HG03378 (cell line): ENCODE measurements around the gene FOXL3.

Experiments
- ATAC-seq: cut with Tn5 transposase; IDR thresholded peaks from one replicate; pipeline ENCODE4 v1.9.1; 2021; ENCODE audit warnings: mild to moderate bottlenecking, moderate library complexity; ENCODE audit not compliant: unreplicated experiment

Gene FOXL3

GRCh38 chr7:265998-266850 is 23.7 kb upstream of the FOXL3 start:
- no peak for ATAC-seq

DNA sequence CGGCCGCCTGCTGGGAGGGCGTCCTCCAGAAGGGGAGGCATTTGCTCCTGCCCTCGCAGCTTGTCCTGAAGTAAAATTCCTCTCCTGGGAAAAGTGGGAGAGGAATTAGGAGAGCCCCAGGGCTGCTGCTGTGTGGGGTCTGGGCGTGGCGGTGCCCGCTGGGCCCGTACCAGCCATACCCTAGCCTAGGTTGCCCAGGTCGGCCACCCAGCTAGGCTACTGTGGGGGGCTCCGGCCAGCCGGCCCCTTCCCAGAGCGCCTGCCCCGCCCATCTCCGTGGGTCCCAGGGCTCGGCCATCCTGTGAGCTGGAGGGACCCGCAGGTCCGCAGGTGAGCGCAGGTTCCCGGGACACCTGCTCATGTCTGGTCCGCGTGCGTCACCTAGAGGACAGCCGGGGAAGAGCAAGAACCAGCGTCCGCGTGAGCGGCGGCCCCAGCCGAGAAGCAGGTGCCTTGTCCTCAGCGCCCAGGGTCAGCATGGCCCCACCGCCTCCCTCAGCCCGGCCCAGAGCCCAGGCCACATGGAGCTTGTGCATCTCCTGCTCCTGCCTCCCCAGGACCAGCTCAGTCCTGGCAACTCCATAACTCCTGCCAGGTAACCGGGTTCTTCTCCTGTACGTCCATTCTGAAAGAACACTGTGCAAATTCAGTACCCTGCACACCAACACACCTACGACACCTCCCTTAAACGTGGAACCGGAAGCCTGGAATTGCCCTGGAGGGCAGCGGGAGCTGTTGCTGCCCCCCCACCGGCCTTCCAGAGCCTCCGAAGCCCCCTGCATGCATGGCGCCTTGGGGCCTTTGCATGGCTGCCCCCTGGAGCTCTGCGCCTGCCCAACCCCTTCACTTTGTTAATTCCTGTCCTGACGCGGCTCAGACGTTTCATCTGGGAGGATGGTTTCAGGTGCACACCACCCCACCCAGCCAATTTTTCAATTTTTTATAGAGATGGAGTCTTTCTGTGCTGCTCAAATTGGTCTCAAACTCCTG is 22.8 kb upstream of the FOXL3 start:
- no peak for ATAC-seq

DNA sequence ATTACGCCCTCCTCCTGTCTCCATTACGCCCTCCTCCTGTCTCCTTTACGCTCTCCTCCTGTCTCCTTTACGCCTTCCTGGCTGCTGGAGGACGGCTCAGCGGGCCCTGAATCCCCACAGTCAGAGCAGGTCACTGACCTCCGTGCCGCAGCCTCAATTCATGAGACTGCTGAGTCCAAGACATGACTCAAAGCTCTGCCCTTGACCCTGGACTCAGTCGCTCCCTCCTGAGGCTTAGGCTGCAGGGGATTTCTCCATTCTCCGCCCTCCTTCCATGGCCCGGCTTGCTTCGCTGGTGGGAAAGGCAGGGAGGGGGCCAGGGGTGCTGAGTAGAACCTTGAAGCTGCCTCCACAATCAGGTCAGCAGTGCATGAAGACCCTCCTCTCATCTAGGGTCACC is 21.0 kb upstream of the FOXL3 start:
- no peak for ATAC-seq

GRCh38 chr7:269721-270120 is 20.2 kb upstream of the FOXL3 start:
- ATAC-seq, result no peak

GRCh38 chr7:270351-270983 is 19.5 kb upstream of the FOXL3 start:
- no peak for ATAC-seq

DNA sequence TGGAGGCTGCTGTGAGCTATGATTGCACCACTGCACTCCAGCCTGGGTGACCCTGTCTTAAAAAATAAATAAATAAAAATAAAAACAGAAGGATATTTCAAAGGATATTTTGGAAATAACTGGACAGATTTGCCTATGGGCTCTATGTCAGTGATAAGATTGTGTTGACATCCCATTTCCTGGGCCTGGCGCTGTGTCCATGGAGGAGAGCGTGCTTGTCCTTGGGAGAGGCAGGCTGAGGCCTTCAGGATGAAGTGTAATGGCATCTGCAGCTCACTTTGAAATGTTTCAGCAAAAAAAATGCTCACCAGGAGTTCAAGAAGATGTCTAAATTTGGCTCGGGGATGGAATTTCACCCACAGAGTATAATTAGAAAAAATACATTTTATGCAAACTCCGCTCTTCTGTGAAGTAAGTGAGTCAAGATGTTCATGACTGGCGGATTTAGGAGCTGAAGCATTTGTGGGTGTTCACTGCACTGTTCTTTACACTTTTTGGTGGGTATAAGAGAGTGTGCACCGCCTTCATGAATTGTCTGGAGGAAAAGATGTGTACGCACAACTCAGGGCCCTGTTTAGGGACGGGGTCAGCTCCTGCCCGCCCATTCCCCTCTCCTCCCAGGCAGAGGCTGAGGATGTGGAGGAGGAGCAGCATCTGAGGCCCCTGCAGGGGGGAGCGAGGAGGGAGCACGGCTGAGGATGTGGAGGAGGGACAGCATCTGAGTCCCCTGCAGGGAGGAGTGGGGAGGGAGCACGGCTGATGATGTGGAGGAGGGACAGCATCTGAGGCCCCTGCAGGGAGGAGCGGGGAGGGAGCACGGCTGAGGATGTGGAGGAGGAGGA is 18.5 kb upstream of the FOXL3 start:
- ATAC-seq, result no peak

DNA sequence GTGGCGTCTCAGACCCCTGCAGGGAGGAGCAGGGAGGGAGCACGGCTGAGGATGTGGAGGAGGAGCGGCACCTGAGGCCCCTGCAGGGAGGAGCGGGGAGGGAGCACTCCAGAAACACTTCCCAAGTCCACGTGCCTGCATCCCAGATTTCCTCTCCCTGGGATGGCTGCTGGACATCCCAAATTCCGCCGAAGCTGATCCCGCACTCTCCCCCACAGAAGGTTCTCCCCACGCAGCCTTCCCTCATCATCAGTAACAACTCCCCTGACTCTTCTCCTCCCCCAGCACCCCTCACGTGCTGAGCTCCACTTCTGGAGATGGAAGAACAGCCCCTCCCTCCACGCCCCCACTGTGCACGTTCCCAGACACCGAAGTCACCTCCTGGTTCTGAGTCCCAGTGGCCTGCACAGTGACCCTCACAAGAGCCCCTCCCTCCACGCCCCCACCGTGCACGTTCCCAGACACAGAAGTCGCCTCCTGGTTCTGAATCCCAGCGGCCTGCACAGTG is 17.8 kb upstream of the FOXL3 start:
- no peak for ATAC-seq

DNA sequence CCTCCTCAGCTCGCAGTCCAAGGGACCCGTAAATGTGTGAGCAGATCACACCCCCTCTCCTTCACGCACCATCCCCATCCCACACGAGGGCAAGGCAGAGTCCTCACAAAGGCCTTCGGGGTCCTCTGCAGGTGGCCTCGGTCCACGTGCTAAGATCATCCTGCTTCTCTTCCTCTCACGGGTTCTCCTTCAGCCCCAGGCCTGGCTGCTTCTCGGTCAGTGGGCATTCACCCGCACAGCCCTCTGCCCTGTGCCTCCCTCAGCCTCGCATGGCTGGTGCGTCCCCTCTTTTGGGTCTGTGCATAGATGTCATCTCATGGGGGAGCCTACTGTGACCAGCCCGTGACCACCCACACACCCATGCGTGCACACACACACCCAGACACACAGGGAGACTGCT is 17.3 kb upstream of the FOXL3 start:
- no peak for ATAC-seq

DNA sequence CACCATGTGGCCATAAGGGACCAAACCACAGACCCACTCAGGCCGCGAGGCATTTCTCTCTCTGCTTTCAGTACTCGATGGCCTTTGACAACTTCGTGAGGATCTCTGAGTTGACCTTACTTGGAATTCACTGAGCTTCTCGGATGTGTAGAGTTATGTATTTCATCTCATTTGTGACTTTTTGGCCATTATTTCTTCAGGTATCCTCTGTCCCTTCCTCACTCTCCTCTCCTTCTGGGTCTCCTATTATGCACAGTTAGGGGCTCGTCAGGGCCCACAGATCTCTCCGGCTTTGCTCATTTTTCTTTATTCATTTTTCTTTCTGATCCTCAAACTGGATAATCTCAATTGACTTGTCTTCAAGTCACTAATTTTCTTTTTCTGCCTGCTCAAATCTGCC is 16.6 kb upstream of the FOXL3 start:
- no peak for ATAC-seq

DNA sequence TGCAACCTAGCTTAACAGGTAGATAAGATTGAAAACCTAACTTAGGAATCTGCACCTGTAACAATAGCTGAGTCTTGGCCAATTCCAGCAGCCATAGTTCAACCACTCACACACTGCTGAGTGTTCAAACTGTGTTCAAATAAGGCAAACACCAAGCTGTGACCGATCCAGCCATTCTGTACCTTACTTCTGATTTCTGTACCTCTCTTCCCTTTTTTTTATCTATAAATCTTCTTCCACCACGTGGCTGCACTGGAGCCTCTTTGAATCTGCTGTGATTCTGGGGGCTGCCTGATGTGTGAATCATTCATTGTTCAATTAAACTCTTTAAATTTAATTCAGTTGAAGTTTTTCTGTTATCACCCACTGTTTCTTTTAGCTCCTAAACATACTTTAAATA is 15.7 kb upstream of the FOXL3 start:
- no peak for ATAC-seq

- no peak for ATAC-seq
Measured at GRCh38 chr7:276230-276835, 13.6 kb upstream of the FOXL3 start.

DNA sequence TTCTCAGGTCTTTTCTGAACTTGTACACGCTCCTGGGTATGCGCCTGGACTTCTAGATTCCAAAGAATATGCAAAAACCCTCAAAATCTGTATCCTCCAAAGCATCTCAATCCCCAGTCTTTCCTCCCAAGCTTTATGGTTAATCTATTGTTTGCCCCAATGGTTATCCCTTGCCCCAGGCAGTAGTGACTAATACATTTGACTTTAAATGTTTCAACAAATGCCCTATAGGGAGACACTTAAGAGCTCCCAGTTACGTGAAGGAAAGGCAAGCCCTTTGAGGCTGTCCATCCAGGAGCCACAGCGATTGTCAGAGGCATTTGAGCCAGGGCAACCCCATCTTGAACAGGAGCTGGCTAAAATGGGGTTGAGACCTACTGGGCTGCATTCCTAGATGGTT is 12.7 kb upstream of the FOXL3 start:
- no peak for ATAC-seq

DNA sequence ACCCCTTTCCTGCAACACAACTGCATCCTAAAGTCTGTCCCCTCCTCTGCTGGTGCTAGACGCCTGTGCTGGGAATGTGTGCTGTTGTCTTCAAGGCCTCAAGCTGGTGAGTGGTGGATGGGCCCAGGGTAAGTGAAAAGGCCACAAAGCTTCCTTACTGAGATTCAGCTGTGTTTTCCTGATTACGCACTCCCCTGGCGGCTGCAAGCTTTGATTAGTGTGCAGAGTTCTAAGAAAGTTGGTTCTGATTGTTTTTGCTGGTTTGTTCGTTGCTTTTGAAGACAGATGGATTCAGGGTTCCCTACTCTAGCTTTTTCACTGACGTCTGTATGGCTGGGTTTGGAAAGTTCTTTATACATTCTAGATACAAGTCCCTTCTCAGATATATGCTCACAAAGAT is 11.9 kb upstream of the FOXL3 start:
- ATAC-seq, result no peak

GRCh38 chr7:279821-280220 is 10.1 kb upstream of the FOXL3 start:
- no peak for ATAC-seq

GRCh38 chr7:280461-280860 is 9.5 kb upstream of the FOXL3 start:
- ATAC-seq, result no peak

DNA sequence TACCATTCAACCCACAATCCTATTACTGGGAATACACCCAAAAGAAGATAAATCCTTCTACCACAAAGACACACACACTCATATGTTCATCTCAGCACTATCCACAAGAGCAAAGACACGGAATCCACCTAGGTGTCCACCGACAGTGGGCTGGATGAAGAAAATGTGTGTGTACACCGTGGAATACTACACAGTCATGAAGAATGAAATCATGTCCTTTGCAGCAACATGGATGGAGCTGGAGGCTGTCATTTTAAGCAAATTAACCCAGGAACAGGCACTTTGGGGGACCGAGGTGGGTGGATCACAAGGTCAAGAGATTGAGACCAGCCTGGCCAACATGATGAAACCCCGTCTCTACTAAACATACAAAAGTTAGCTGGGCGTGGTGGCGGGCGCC is 8.3 kb upstream of the FOXL3 start:
- ATAC-seq, result no peak

GRCh38 chr7:282621-283020 is 7.3 kb upstream of the FOXL3 start:
- no peak for ATAC-seq

DNA sequence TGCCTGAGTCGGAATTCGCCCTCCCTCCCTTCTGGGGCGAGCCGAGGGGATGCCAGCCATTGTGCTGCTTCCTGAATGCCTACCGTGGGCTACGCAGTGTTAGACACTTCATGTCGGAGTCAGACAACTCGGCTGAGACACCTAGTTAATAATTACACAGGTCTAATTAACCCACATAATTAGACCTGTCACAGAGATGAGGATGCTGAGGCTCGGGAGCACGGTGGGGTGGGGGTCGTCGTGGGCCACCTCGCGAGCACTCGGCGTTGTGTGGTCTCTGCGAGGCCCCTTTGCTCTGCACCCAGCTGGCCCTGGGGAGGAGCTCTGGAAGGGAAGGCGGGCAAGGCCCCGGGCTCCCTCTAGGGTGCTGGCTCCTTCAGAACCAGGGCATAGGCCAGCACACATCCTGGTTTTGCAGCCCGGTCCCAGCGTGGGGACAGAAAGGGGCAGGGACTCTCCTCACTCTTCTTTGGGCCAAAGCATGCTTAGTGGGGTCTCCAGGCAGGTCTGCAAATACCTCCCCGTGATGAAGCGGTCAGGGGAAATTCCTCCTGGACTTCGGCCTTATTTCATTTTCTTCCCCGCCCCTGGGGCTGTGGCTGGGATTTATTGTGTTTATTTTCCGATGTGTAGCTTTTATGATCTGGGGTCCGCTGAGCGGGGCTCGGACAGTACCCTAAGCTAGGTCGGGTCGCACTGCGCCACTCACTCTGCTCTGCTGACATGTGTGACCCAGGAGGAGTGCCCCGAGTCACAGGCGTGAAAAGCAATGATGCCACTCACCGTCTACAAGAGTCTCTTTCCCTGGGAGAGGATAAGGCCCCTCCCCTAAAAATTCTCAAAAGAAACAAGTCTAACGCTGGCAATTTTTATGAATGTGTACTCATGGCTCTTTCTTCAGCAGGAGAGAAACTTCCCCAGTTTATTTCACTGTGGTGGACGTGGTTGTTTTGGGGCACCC is 4.9 kb upstream of the FOXL3 start:
- ATAC-seq, result no peak

DNA sequence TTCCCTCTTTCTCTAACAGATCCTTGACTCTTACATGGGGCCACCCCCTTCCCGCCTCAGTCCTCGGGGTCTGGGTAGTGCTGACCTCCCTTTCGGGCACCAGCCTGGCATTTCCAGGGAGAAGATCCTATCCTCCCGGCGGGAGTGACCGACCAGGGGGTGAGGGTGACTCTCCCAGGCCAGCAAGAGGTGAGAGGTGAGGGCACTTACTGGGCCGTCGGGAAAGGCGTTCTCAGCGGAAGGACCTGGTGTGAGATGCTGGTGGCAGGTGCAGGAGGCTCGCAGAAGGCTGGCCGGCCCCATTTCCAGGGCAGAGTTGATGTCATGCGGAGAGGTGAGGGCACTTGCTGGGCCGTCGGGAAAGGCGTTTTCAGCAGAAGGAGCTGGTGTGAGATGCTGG is 4.2 kb upstream of the FOXL3 start:
- ATAC-seq, result no peak
